SU-DHL-6 (cell line): Measurements from ENCODE around the gene CCDC122.

Experiments used
- CTCF ChIP-seq: fragments of 200-600 bp; sonication (generic); IDR thresholded peaks from one replicate; pipeline ENCODE4 v1.5.1; 2017; ENCODE audit warnings: antibody characterized with exemption, mild to moderate bottlenecking, low read length, moderate library complexity; ENCODE audit not compliant: insufficient read depth, poor library complexity, severe bottlenecking
- EZH2phosphoT487 ChIP-seq: fragments of 200-600 bp; sonication (generic), shearing (Covaris generic); conservative IDR thresholded peaks from 2 replicates; pipeline ENCODE4 v1.6.1; 2018; ENCODE audit warnings: mild to moderate bottlenecking, antibody characterized with exemption, low read length, moderate library complexity, mixed read lengths

GRCh38 chr13:43852923-43853404 lies 26.6 kb downstream of the CCDC122 start:
- no peak for TF ChIP-seq CTCF
- TF ChIP-seq EZH2phosphoT487, result no peak
